Measurements from ENCODE around the gene PPP3CA. TPM values are rescaled to one million over a fixed set of nuclear protein-coding genes. Genes with fewer than 3 reads are reported as not detected.

PPP3CA gene
- total RNA-seq, 4 donors from 2014 or later, result 32.7 to 45.1 (median 44.0) TPM

DNA sequence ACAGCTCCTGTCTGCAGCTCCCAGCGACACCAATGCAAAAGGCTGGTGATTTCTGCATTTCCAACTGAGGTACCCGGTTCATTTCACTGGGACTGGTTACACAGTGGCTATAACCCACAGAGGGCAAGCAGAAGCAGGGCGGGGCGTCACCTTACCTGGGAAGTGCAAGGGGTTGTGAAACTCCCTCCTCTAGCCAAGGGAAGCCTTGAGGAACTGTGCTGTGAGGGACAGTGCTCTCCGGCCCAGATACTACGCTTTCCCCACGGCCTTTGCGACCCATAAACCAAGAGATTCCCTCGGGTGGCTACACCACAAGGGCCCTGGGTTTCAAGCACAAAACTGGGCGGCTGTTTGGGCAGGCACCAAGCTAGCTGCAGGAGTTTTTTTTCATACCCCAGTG is 218.9 kb downstream of the PPP3CA start:
- TF ChIP-seq, protein P1, sequence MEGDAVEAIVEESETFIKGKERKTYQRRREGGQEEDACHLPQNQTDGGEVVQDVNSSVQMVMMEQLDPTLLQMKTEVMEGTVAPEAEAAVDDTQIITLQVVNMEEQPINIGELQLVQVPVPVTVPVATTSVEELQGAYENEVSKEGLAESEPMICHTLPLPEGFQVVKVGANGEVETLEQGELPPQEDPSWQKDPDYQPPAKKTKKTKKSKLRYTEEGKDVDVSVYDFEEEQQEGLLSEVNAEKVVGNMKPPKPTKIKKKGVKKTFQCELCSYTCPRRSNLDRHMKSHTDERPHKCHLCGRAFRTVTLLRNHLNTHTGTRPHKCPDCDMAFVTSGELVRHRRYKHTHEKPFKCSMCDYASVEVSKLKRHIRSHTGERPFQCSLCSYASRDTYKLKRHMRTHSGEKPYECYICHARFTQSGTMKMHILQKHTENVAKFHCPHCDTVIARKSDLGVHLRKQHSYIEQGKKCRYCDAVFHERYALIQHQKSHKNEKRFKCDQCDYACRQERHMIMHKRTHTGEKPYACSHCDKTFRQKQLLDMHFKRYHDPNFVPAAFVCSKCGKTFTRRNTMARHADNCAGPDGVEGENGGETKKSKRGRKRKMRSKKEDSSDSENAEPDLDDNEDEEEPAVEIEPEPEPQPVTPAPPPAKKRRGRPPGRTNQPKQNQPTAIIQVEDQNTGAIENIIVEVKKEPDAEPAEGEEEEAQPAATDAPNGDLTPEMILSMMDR (IDR thresholded peaks at IDR 0.05), result no peak
- TF ChIP-seq EP300 (IDR thresholded peaks at IDR 0.05), result no peak
- TF ChIP-seq POLR2A (IDR thresholded peaks at IDR 0.05), result no peak
- no peak overlapping the region for H3K27ac ChIP-seq
- no peaks in the 10 kb centered on the region for H3K36me3 ChIP-seq
- WGBS, 2 donors, result 95 to 97% methylated on average over 10 of the region's 10 CpGs
- peaks cover 0 to 4% (median 0%) of the 10 kb centered on the region in 4 donors for H3K9me3 ChIP-seq
- no peak overlapping the region for H3K4me3 ChIP-seq
- H3K27me3 ChIP-seq, result no peaks in the 10 kb centered on the region
- DNase-seq (ENCODE audit: low spot score in 2 of 2), result no peak
- H3K4me1 ChIP-seq, result peaks cover 0 to 24% (median 6%) of the 10 kb centered on the region in 4 donors

DNA sequence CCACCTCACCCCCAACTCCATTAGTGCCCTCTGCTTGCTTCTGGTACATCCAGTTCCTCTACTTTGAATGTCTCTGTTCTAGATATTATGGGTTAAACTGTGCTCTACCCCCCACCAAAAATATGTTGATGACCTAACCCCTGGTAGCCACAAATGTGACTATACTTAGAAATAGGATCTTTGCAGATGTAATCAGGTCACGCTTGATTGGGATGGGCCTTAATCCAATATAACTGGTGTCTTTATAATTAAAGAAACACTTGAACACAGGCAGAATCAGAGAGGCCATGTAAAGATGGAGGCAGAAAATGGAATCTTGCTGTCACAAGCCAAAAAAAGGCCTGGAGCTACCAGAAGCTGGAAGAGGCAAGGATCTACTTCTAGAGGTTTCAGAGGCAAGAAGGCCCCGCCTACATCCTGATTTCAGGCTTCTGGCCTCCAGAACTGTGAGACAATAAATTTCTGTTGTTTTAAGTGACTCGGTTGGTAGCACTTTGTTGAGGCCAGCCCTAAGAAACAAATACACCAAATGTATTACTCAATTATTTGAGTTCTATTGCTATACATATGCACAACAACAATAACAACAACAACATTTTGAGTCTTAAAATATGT is 220.0 kb downstream of the PPP3CA start:
- DNase-seq (ENCODE audit: low spot score in 2 of 2), result no peak
- 79 to 84% methylated on average over 3 of the region's 3 CpGs for WGBS, 2 donors
- Histone ChIP-seq H3K36me3 (no peaks in the 10 kb centered on the region), H3K4me1 (peaks cover 0 to 24% (median 6%) of the 10 kb centered on the region in 4 donors), H3K9me3 (no peaks in the 10 kb centered on the region), H3K4me3 (no peak overlapping the region), H3K27me3 (no peaks in the 10 kb centered on the region), H3K27ac (peak overlapping the region in 1 of 4 donors; percentile 41)
- TF ChIP-seq EP300 (IDR thresholded peaks at IDR 0.05) (no peak), POLR2A (IDR thresholded peaks at IDR 0.05) (no peak)
- TF ChIP-seq, protein P1 (IDR thresholded peaks at IDR 0.05), result no peak

DNA sequence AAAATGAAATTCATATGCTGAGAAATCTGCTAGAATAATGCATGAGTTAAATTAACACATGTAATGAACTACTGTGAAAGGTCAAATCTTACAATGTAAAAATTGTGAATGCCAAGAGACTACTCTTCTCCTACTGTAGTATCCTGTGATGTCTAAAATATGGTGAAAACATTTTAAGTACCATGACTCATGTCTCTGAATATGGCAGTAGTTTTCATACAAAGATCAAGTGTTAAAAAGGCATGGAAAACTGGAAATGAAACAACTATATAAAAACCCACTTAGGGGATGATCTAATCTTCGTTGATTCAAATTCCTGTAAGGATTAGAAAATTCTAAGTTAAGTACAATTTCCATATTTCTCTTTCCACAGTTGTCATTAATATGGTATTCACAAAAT is 221.3 kb downstream of the PPP3CA start:
- 14 to 23% methylated on average over 1 of the region's 1 CpG for WGBS, 2 donors
- Histone ChIP-seq H3K9me3 (no peaks in the 10 kb centered on the region), H3K27ac (peak overlapping the region in 2 of 4 donors; percentile 26 to 42), H3K27me3 (no peaks in the 10 kb centered on the region), H3K4me3 (no peak overlapping the region), H3K36me3 (no peaks in the 10 kb centered on the region), H3K4me1 (peaks cover 0 to 28% (median 6%) of the 10 kb centered on the region in 4 donors)
- TF ChIP-seq, protein P1 (IDR thresholded peaks at IDR 0.05), result no peak
- no peak for TF ChIP-seq EP300 (IDR thresholded peaks at IDR 0.05)
- TF ChIP-seq POLR2A (IDR thresholded peaks at IDR 0.05), result no peak
- DNase-seq (ENCODE audit: low spot score in 2 of 2), result no peak

- Histone ChIP-seq H3K27ac (peak overlapping the region in 2 of 4 donors; percentile 26 to 42), H3K4me3 (no peak overlapping the region), H3K9me3 (no peaks in the 10 kb centered on the region), H3K27me3 (no peaks in the 10 kb centered on the region), H3K4me1 (peaks cover 0 to 28% (median 6%) of the 10 kb centered on the region in 4 donors), H3K36me3 (no peaks in the 10 kb centered on the region)
- TF ChIP-seq EP300 (IDR thresholded peaks at IDR 0.05) (no peak), POLR2A (IDR thresholded peaks at IDR 0.05) (no peak)
- TF ChIP-seq, protein P1 (IDR thresholded peaks at IDR 0.05), result no peak
- WGBS, 2 donors, result 89 to 92% methylated on average over 5 of the region's 5 CpGs
- no peak for DNase-seq (ENCODE audit: low spot score in 2 of 2)
Measured at GRCh38 chr4:101125045-101125942, 222.0 kb downstream of the PPP3CA start.

DNA sequence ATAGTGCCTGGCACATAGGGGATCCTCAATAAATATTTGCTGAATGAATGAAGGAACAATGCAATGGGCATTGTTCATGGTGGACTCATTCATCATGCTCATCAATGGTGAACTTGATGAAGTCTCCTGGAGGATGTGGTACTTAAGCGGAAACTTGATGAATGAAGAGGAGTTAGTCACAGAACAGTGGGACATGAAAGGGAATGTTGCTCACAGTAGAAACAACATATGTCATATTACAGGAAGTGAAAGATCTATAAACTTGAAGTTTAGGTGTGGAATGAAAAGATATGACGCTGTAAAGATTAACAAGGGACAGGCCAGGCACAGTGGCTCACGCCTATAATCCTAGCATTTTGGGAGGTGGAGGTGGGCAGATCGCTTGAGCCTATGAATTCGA is 224.1 kb downstream of the PPP3CA start:
- H3K27ac ChIP-seq, result no peak overlapping the region
- no peaks in the 10 kb centered on the region for H3K27me3 ChIP-seq
- peaks cover 0 to 35% (median 6%) of the 10 kb centered on the region in 4 donors for H3K4me1 ChIP-seq
- no peak overlapping the region for H3K4me3 ChIP-seq
- DNase-seq (ENCODE audit: low spot score in 2 of 2), result no peak
- WGBS, 2 donors, result 88% methylated on average over 5 of the region's 5 CpGs
- no peaks in the 10 kb centered on the region for H3K9me3 ChIP-seq
- H3K36me3 ChIP-seq, result no peaks in the 10 kb centered on the region
- TF ChIP-seq POLR2A (IDR thresholded peaks at IDR 0.05), result no peak
- TF ChIP-seq, protein P1 (IDR thresholded peaks at IDR 0.05), result no peak
- no peak for TF ChIP-seq EP300 (IDR thresholded peaks at IDR 0.05)

Data from tibial nerve (tissue), 4 donors.